Measurements from ENCODE around the gene ST8SIA5.

ST8SIA5 gene

GRCh38 chr18:46704816-46705215 lies 52.0 kb downstream of the ST8SIA5 start:
- no peaks in the 10 kb centered on the region for H3K27me3 Mint-ChIP-seq

GRCh38 chr18:46704189-46704588 lies 52.7 kb downstream of the ST8SIA5 start:
- Mint-ChIP-seq H3K9me3 (no peaks in the 10 kb centered on the region), H3K27ac (no peak overlapping the region), H3K27me3 (no peaks in the 10 kb centered on the region), H3K4me1 (no peaks in the 10 kb centered on the region), H3K4me3 (no peak overlapping the region)
- ATAC-seq (no peak), DNase-seq (no peak)

More at GRCh38 chr18:46704816-46705215, 52.0 kb downstream of the ST8SIA5 start:
- no peak for ATAC-seq
- no peaks in the 10 kb centered on the region for H3K9me3 Mint-ChIP-seq
- H3K27ac Mint-ChIP-seq, result no peak overlapping the region
- DNase-seq, result no peak
- H3K4me1 Mint-ChIP-seq, result no peaks in the 10 kb centered on the region
- no peak overlapping the region for H3K4me3 Mint-ChIP-seq

GRCh38 chr18:46702471-46702870 lies 54.4 kb downstream of the ST8SIA5 start:
- no peak for ATAC-seq
- H3K27me3 Mint-ChIP-seq, result peaks cover 12% of the 10 kb centered on the region
- H3K27ac Mint-ChIP-seq, result no peak overlapping the region

GRCh38 chr18:46700066-46700824 lies 56.6 kb downstream of the ST8SIA5 start:
- H3K4me3 Mint-ChIP-seq, result no peak overlapping the region
- H3K27me3 Mint-ChIP-seq, result peaks cover 18% of the 10 kb centered on the region
- H3K27ac Mint-ChIP-seq, result no peak overlapping the region
- no peaks in the 10 kb centered on the region for H3K4me1 Mint-ChIP-seq
- no peak for DNase-seq
- ATAC-seq, result no peak
- peaks cover 14 to 18% of the 10 kb centered on the region in 2 donors for H3K9me3 Mint-ChIP-seq

More at GRCh38 chr18:46702471-46702870, 54.4 kb downstream of the ST8SIA5 start:
- no peak for DNase-seq
- Mint-ChIP-seq H3K4me3 (no peak overlapping the region), H3K9me3 (peaks cover 12 to 13% of the 10 kb centered on the region in 2 donors), H3K4me1 (no peaks in the 10 kb centered on the region)

GRCh38 chr18:46696702-46697101 lies 60.2 kb downstream of the ST8SIA5 start:
- DNase-seq (no peak), ATAC-seq (no peak)
- Mint-ChIP-seq H3K27me3 (peaks cover 18% of the 10 kb centered on the region), H3K9me3 (peaks cover 14 to 18% of the 10 kb centered on the region in 2 donors), H3K4me1 (no peaks in the 10 kb centered on the region), H3K27ac (no peak overlapping the region), H3K4me3 (no peak overlapping the region)

- H3K4me3 Mint-ChIP-seq, result no peak overlapping the region
Observed at GRCh38 chr18:46696268-46696667, 60.6 kb downstream of the ST8SIA5 start.

GRCh38 chr18:46693996-46694395 lies 62.9 kb downstream of the ST8SIA5 start:
- peaks cover 14 to 18% of the 10 kb centered on the region in 2 donors for H3K9me3 Mint-ChIP-seq
- peaks cover 18% of the 10 kb centered on the region for H3K27me3 Mint-ChIP-seq
- no peak overlapping the region for H3K27ac Mint-ChIP-seq
- H3K4me3 Mint-ChIP-seq, result no peak overlapping the region
- ATAC-seq (no peak), DNase-seq (no peak)
- no peaks in the 10 kb centered on the region for H3K4me1 Mint-ChIP-seq

More at GRCh38 chr18:46696268-46696667, 60.6 kb downstream of the ST8SIA5 start:
- Mint-ChIP-seq H3K9me3 (peaks cover 14 to 18% of the 10 kb centered on the region in 2 donors), H3K27ac (no peak overlapping the region), H3K4me1 (no peaks in the 10 kb centered on the region), H3K27me3 (peaks cover 18% of the 10 kb centered on the region)
- DNase-seq, result no peak
- no peak for ATAC-seq

GRCh38 chr18:46688853-46689525 lies 67.9 kb downstream of the ST8SIA5 start:
- Mint-ChIP-seq H3K27ac (no peak overlapping the region), H3K4me1 (no peaks in the 10 kb centered on the region), H3K27me3 (no peaks in the 10 kb centered on the region), H3K9me3 (no peaks in the 10 kb centered on the region), H3K4me3 (no peak overlapping the region)
- peak; percentile 23 for ATAC-seq
- DNase-seq, result no peak

GRCh38 chr18:46686186-46686585 lies 70.7 kb downstream of the ST8SIA5 start:
- H3K4me1 Mint-ChIP-seq, result no peaks in the 10 kb centered on the region
- no peaks in the 10 kb centered on the region for H3K9me3 Mint-ChIP-seq
- no peaks in the 10 kb centered on the region for H3K27me3 Mint-ChIP-seq
- ATAC-seq (no peak), DNase-seq (no peak)
- H3K27ac Mint-ChIP-seq, result no peak overlapping the region
- no peak overlapping the region for H3K4me3 Mint-ChIP-seq

GRCh38 chr18:46683252-46683651 lies 73.6 kb downstream of the ST8SIA5 start:
- Mint-ChIP-seq H3K27ac (no peak overlapping the region), H3K27me3 (no peaks in the 10 kb centered on the region), H3K4me1 (no peaks in the 10 kb centered on the region), H3K9me3 (no peaks in the 10 kb centered on the region), H3K4me3 (no peak overlapping the region)
- DNase-seq (no peak), ATAC-seq (no peak)

GRCh38 chr18:46680784-46681695 lies 75.8 kb downstream of the ST8SIA5 start:
- Mint-ChIP-seq H3K4me1 (no peaks in the 10 kb centered on the region), H3K4me3 (no peak overlapping the region), H3K27ac (peak overlapping the region in 1 of 2 donors; percentile 35), H3K9me3 (no peaks in the 10 kb centered on the region), H3K27me3 (no peaks in the 10 kb centered on the region)
- no peak for DNase-seq
- no peak for ATAC-seq

GRCh38 chr18:46679846-46680598 lies 76.8 kb downstream of the ST8SIA5 start:
- ATAC-seq, result peak; percentile 36
- Mint-ChIP-seq H3K4me1 (no peaks in the 10 kb centered on the region), H3K4me3 (no peak overlapping the region), H3K27ac (no peak overlapping the region), H3K27me3 (no peaks in the 10 kb centered on the region), H3K9me3 (no peaks in the 10 kb centered on the region)
- no peak for DNase-seq

- ATAC-seq, result no peak
- H3K9me3 Mint-ChIP-seq, result no peaks in the 10 kb centered on the region
- no peak overlapping the region for H3K4me3 Mint-ChIP-seq
- no peaks in the 10 kb centered on the region for H3K4me1 Mint-ChIP-seq
- peaks cover 8% of the 10 kb centered on the region for H3K27me3 Mint-ChIP-seq
- DNase-seq, result no peak
- H3K27ac Mint-ChIP-seq, result no peak overlapping the region
Observed at GRCh38 chr18:46678785-46679399, 78.0 kb downstream of the ST8SIA5 start.

- H3K9me3 Mint-ChIP-seq, result no peaks in the 10 kb centered on the region
- no peak overlapping the region for H3K4me3 Mint-ChIP-seq
- no peak for ATAC-seq
- no peak for DNase-seq
- H3K27me3 Mint-ChIP-seq, result peaks cover 10% of the 10 kb centered on the region
- no peaks in the 10 kb centered on the region for H3K4me1 Mint-ChIP-seq
- H3K27ac Mint-ChIP-seq, result no peak overlapping the region
Observed at GRCh38 chr18:46678041-46678440, 78.8 kb downstream of the ST8SIA5 start.
